K562 (cell line): Measurements from ENCODE around the gene SLC25A42. TPM values are rescaled to one million over a fixed set of nuclear protein-coding genes. Genes with fewer than 3 reads are reported as not detected.

Experiments used
- ARID3B ChIP-seq: fragments of 250-450 bp; sonication (Bioruptor Pico); IDR thresholded peaks from 2 replicates; pipeline ENCODE4 v1.4.0; 2020; ENCODE audit warnings: borderline replicate concordance
- BCOR ChIP-seq: fragments of 450-650 bp; IDR thresholded peaks from 2 replicates; pipeline ENCODE4 v1.6.1; 2016
- GTF2A2 ChIP-seq: IDR thresholded peaks from 2 replicates; pipeline ENCODE4 v1.6.1; 2016; ENCODE audit warnings: mild to moderate bottlenecking, missing genetic modification characterization, missing compliant biosample characterization
- JUND ChIP-seq, 2 experiments: IDR thresholded peaks; 2 replicates in 1 of 2; 3 replicates in 1 of 2; pipeline ENCODE4 v1.6.1; 2011; ENCODE audit warnings: borderline replicate concordance in 2 of 2, low read depth in 2 of 2, low read length in 2 of 2, improper control_type of control experiment in 1 of 2, missing biosample characterization in 1 of 2, missing genetic modification characterization in 1 of 2, missing genetic modification reagents in 1 of 2
- NKRF ChIP-seq: fragments of 450-650 bp; IDR thresholded peaks from 2 replicates; pipeline ENCODE4 v1.6.1; 2016; ENCODE audit warnings: borderline replicate concordance
- POLR2B ChIP-seq: fragments of 450-650 bp; IDR thresholded peaks from 2 replicates; pipeline ENCODE4 v1.6.1; 2018; ENCODE audit warnings: low read depth; ENCODE audit not compliant: partially characterized antibody
- ZNF316 ChIP-seq: fragments of 450-650 bp; IDR thresholded peaks from 2 replicates; pipeline ENCODE4 v1.6.1; 2016
- ZNF407 ChIP-seq: fragments of 450-650 bp; IDR thresholded peaks from 2 replicates; pipeline ENCODE4 v1.6.1; 2016; ENCODE audit warnings: low read depth
- ZNF57 ChIP-seq: fragments of 450-650 bp; formaldehyde crosslinking; IDR thresholded peaks from 2 replicates; pipeline ENCODE4 v1.4.0; 2020; ENCODE audit warnings: mild to moderate bottlenecking, moderate library complexity
- polyA plus RNA-seq, 8 experiments: library from polyadenylated mRNA; depleted of rRNA in 4 of 8; stranded (reverse) in 5 of 8; unstranded in 3 of 8; fragments of >200 nt; fragmentation: Nextera tagmentation in 2 of 8; fragmentation: Illumina TruSeq in 1 of 8; extraction: Ambion mirVana in 2 of 8; extraction: Trizol in 1 of 8; gene quantifications; 2 replicates each; pipeline versions ENCODE4 v1.2.1 to v1.2.3, GENCODE V29; 2011 to 2014; ENCODE audit warnings: inconsistent platforms in 1 of 8, missing spikeins in 1 of 8
- total RNA-seq, 7 experiments: library from RNA; depleted of rRNA in 6 of 7; stranded (reverse); fragments of >200 nt in 6 of 7; fragmentation: Illumina TruSeq in 2 of 7; extraction: Trizol in 2 of 7; gene quantifications; 2 replicates each; pipeline versions ENCODE4 v1.2.1 to v1.2.3, GENCODE V29; 2011 to 2021; ENCODE audit warnings: low replicate concordance in 1 of 7
- TF ChIP-seq, protein P1 (sequence below): fragments of 250-450 bp; sonication (Bioruptor Pico); IDR thresholded peaks from 2 replicates; pipeline ENCODE4 v1.8.0; 2022; ENCODE audit warnings: inconsistent platforms
- TF ChIP-seq, protein P2 (sequence below): sonication (generic); formaldehyde crosslinking; IDR thresholded peaks from 2 replicates; pipeline ENCODE4 v1.8.0; 2022; ENCODE audit warnings: missing genetic modification reagents, mild to moderate bottlenecking, borderline replicate concordance

The SLC25A42 gene
- total and polyA plus RNA-seq, 9 of the 15 experiments (the other 6 are each of a cell fraction or from before 2014, with no cell fraction given), result 0.59 to 32.2 (median 14.1) TPM

DNA sequence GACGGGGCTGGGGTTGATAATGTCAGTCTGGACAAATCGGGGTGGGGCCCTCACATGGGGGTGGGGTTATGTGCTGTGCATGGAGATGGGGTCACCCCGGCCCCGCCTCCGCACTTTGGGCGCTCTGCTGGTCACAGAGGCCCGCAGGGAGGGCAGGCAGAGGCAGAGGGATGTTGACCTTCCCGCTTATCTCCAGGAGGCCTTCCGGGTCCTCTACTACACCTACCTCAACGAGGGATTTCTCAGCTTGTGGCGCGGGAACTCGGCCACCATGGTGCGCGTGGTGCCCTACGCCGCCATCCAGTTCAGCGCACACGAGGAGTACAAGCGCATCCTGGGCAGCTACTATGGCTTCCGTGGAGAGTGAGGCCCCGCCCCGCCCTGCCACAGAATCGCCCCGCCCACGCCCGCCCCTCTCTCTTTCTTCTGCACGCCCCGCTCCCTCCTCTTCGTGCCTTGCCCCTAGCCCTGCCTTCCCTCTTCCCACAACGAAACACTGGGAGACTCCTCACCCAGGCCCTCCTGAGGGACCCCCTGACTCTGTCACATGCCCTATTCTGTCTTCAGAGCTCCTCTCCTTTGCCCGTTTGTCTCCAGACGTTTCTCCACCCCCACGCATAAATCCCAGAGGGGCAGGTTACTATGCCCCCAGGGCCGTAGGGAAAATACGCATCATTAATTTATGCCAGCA lies 41.7 kb downstream of the SLC25A42 start (continued):
- TF ChIP-seq, protein P1, sequence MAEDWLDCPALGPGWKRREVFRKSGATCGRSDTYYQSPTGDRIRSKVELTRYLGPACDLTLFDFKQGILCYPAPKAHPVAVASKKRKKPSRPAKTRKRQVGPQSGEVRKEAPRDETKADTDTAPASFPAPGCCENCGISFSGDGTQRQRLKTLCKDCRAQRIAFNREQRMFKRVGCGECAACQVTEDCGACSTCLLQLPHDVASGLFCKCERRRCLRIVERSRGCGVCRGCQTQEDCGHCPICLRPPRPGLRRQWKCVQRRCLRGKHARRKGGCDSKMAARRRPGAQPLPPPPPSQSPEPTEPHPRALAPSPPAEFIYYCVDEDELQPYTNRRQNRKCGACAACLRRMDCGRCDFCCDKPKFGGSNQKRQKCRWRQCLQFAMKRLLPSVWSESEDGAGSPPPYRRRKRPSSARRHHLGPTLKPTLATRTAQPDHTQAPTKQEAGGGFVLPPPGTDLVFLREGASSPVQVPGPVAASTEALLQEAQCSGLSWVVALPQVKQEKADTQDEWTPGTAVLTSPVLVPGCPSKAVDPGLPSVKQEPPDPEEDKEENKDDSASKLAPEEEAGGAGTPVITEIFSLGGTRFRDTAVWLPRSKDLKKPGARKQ (CRISPR knock-in tag), result no peak
- TF ChIP-seq JUND (IDR thresholded peaks at IDR 0.05; ENCODE audit: borderline replicate concordance, low read depth, low read length) (0 out of 2 replicates have a peak, but pooled peaks have one; percentile 4), JUND (tag; IDR thresholded peaks at IDR 0.05; ENCODE audit: borderline replicate concordance, low read depth, low read length) (no peak; the same call in 2 of the 3 replicates), ZNF316 (peak; percentile 85), NKRF (peak; percentile 87), GTF2A2 (tag) (no peak), ARID3B (CRISPR knock-in tag) (no peak), ZNF57 (CRISPR knock-in tag) (no peak), ZNF407 (no peak), POLR2B (peak; percentile 72), BCOR (no peak)
- TF ChIP-seq, protein P2, sequence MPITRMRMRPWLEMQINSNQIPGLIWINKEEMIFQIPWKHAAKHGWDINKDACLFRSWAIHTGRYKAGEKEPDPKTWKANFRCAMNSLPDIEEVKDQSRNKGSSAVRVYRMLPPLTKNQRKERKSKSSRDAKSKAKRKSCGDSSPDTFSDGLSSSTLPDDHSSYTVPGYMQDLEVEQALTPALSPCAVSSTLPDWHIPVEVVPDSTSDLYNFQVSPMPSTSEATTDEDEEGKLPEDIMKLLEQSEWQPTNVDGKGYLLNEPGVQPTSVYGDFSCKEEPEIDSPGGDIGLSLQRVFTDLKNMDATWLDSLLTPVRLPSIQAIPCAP (CRISPR knock-in tag), result no peak
